ENCODE results near the gene BLOC1S6.

DNA sequence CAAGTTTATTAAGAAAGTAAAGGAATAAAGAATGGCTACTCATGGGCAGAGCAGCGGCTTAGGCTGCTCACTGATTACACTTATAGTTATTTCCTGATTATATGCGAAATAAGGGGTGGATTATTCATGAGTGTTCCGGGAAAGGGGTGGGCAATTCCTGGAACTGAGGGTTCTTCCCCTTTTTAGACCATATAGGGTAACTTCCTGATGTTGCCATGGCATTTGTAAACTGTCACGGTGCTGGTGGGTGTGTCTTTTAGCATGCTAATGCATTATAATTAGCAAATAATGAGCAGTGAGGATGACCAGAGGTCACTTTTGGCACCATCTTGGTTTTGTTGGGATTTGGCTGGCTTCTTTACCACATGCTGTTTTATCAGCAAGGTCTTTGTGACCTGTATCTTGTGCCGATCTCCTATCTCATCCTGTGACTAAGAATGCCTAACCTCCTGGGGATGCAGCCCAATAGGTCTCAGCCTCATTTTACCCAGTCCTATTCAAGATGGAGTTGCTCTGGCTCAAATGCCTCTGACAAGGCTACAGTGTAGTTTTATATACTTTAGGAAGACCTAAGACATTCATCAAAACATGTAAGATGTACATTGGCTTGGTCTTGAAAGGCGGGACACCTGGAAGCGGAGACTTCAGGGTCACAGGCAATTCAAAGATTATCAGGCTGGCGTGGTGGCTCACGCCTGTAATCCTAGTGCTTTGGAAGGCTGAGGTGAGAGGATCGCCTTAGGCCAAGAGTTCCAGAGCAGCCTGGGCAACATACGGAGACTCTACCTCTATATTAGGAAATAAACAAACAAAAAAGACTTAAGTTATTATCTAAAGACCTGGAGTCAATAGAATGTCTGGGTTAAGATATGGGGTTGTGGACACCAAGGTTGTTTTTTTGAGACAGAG is 3.2 kb upstream of the BLOC1S6 start:
- TF ChIP-seq POLR2A (IDR thresholded peaks at IDR 0.05; ENCODE audit: insufficient read depth in 1 of 2, low read depth in 2 of 2, low read length in 2 of 2) = no peak
- TF ChIP-seq TCF7L2 (IDR thresholded peaks at IDR 0.05; ENCODE audit: low read depth, low read length) = no peak
- TF ChIP-seq ZBTB7A (CRISPR knock-in tag; IDR thresholded peaks at IDR 0.05) = no peak
- TF ChIP-seq, protein P1, sequence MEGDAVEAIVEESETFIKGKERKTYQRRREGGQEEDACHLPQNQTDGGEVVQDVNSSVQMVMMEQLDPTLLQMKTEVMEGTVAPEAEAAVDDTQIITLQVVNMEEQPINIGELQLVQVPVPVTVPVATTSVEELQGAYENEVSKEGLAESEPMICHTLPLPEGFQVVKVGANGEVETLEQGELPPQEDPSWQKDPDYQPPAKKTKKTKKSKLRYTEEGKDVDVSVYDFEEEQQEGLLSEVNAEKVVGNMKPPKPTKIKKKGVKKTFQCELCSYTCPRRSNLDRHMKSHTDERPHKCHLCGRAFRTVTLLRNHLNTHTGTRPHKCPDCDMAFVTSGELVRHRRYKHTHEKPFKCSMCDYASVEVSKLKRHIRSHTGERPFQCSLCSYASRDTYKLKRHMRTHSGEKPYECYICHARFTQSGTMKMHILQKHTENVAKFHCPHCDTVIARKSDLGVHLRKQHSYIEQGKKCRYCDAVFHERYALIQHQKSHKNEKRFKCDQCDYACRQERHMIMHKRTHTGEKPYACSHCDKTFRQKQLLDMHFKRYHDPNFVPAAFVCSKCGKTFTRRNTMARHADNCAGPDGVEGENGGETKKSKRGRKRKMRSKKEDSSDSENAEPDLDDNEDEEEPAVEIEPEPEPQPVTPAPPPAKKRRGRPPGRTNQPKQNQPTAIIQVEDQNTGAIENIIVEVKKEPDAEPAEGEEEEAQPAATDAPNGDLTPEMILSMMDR (CRISPR knock-in tag; IDR thresholded peaks at IDR 0.05) = no peak

Data from HepG2 (cell line).